Activated CD4-positive, alpha-beta T cell treated with anti-CD3 and anti-CD28 coated beads for 24 hours (primary cell): ENCODE results near the gene PSMD4.

Experiments used
- DNase-seq, 2 donors: peaks; one replicate each; pipeline ENCODE4 v3.0.0-alpha.2; 2020; ENCODE audit warnings: low read depth in 2 of 2

Gene PSMD4

GRCh38 chr1:151294742-151295462, 40.4 kb downstream of the PSMD4 start:
- DNase-seq: no peak

GRCh38 chr1:151309811-151310323, 55.3 kb downstream of the PSMD4 start:
- DNase-seq: no peak

- DNase-seq: no peak
Measured at GRCh38 chr1:151311011-151311410, 56.5 kb downstream of the PSMD4 start.

- peak; percentile 61 to 79 for DNase-seq
Measured at GRCh38 chr1:151311589-151312331, 57.2 kb downstream of the PSMD4 start.

- no peak for DNase-seq
Measured at GRCh38 chr1:151312411-151312810, 57.9 kb downstream of the PSMD4 start.

- DNase-seq: no peak
Measured at GRCh38 chr1:151312826-151313225, 58.3 kb downstream of the PSMD4 start.

- no peak for DNase-seq
Measured at GRCh38 chr1:151313501-151313900, 59.0 kb downstream of the PSMD4 start.

- DNase-seq: no peak
Measured at GRCh38 chr1:151314137-151314875, 59.8 kb downstream of the PSMD4 start.

- DNase-seq: no peak
Measured at GRCh38 chr1:151315565-151316235, 61.2 kb downstream of the PSMD4 start.
